Stomach (tissue), 9 donors: ENCODE data around the gene CCDC28B. TPM values are rescaled to one million over a fixed set of nuclear protein-coding genes. Genes with fewer than 3 reads are reported as not detected.

Experiments
- DNase-seq, 2 donors: peaks; one replicate each; pipeline versions ENCODE4 v3.0.0 to v3.0.0-alpha.2; 2013 to 2019
- H3K27ac ChIP-seq, 5 donors: fragments of 200-600 bp in 4 of 5; sonication (generic) in 4 of 5; one replicate each; pipeline ENCODE4 v1.5.1; 2013 to 2019; ENCODE audit warnings: mild to moderate bottlenecking in 1 of 5, moderate library complexity in 1 of 5
- H3K27me3 ChIP-seq, 3 donors: fragments of 200-600 bp; sonication (generic); one replicate each; pipeline ENCODE4 v1.5.1; 2017 to 2019; ENCODE audit warnings: mixed run types in 1 of 3
- H3K36me3 ChIP-seq, 4 donors: fragments of 200-600 bp; sonication (generic); 1 replicate in 3 of 4; 2 replicates in 1 of 4; pipeline ENCODE4 v1.5.1; 2016 to 2019
- H3K4me1 ChIP-seq, 4 donors: fragments of 200-600 bp; sonication (generic); one replicate each; pipeline ENCODE4 v1.5.1; 2016 to 2019
- H3K4me3 ChIP-seq, 4 donors: fragments of 200-600 bp; sonication (generic) in 3 of 4; one replicate each; pipeline ENCODE4 v1.5.1; 2016 to 2019; ENCODE audit warnings: mild to moderate bottlenecking in 1 of 4
- H3K9me3 ChIP-seq, 4 donors: fragments of 200-600 bp; sonication (generic); one replicate each; pipeline ENCODE4 v1.5.1; 2016 to 2019
- EP300 ChIP-seq: sonication (generic); formaldehyde crosslinking; IDR thresholded peaks from one replicate; pipeline ENCODE4 v1.6.1; 2017; ENCODE audit warnings: antibody characterized with exemption
- POLR2A ChIP-seq, 4 donors: fragments of 450-650 bp; IDR thresholded peaks; one replicate each; pipeline ENCODE4 v1.6.1; 2016; ENCODE audit warnings: antibody characterized with exemption in 4 of 4, control low read depth in 2 of 4, mild to moderate bottlenecking in 1 of 4, moderate library complexity in 1 of 4
- POLR2AphosphoS5 ChIP-seq, 3 donors: sonication (generic); formaldehyde crosslinking; IDR thresholded peaks; one replicate each; pipeline ENCODE4 v1.6.1; 2016; ENCODE audit warnings: antibody characterized with exemption in 3 of 3
- WGBS, 5 donors: extraction: QIAGEN DNeasy Blood & Tissue Kit in 3 of 5; methylation state at CpG; one replicate each; pipeline versions ENCODE4 v1.1.5 to v1.1.7; 2013 to 2018; 5-methylcytosine and 5-hydroxymethylcytosine counted together
- intact Hi-C: fragments of 100-400 bp; cut with DNase I; formaldehyde crosslinking; loops from one replicate; pipeline ENCODE4 v1.15.1; 2023; ENCODE audit warnings: low total_unique reads
- polyA plus RNA-seq, 3 donors: library from polyadenylated mRNA; stranded (reverse); fragments of 200-250 nt; gene quantifications; one replicate each; pipeline ENCODE4 v1.2.3, GENCODE V29; 2013
- total RNA-seq, 5 donors: library from RNA; depleted of rRNA; stranded (reverse); fragments of >200 nt; gene quantifications; one replicate each; pipeline versions ENCODE4 v1.1.0 to v1.2.3, GENCODE V29; 2014 to 2016
- TF ChIP-seq, protein P1 (sequence below), 7 experiments: fragments of 450-650 bp in 4 of 7; fragments of 200-600 bp in 3 of 7; sonication (generic) in 3 of 7; IDR thresholded peaks; one replicate each; pipeline ENCODE4 v1.5.1; 2016 to 2019; ENCODE audit warnings: antibody characterized with exemption in 7 of 7, control low read depth in 2 of 7, mild to moderate bottlenecking in 1 of 7
- donor health status: healthy with polysubstance abuse.
- donor health status: Bipolar disorder and iron deficiency.
- donor health status: healthy.

The CCDC28B gene
- total and polyA plus RNA-seq, 8 donors = 0.45 to 27.8 (median 9.7) TPM; not detected in 2

DNA sequence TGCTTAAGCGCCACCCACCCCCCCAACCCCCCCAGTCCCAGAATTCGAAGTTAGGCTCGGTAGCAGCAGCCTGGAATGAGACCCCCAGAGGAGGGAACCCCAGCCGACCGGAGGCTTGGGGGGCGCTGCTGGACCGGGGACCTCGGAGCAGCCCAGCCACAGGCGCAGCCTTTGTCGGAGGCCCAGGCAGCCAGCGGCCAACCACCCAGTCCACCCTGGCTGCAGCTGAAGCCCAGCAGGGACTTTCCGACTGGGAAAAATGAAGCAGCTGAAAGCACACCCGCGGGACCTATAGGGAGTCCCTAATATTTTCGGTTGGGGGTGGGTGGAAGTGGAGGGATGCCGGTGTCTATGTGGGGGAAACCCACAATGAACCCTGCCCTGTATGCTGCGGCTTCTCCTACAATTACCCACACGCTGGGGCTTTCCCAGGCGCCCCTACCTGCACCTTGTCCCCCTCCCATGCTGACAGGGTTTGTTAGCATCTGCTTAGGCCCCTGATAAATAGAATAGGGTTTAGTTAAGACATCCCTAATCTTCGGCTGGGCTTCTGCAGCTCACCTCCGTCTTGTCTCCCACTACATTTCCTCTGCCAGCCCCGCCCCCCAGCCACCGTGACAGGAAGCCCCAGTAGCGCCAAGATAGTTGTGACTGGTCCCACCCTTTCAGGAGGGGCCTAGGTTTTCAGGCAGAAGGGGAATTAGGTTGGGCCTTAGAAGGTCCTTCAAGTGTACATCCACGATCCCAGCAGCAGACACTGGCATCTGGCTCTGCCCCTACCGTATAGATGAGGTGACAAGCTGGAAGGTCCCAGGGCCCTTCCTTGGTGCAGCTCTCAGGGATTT is 838 bp downstream of the CCDC28B start:
- Histone ChIP-seq H3K36me3 (peaks cover 5 to 25% (median 22%) of the 10 kb centered on the region in 4 donors), H3K9me3 (no peaks in the 10 kb centered on the region), H3K27me3 (no peaks in the 10 kb centered on the region), H3K27ac (peak overlapping the region; percentile 58 to 89 (median 84)), H3K4me1 (peaks cover 36 to 51% (median 47%) of the 10 kb centered on the region in 4 donors), H3K4me3 (peak overlapping the region; percentile 57 to 71 (median 68))
- intact Hi-C loops = no loop called here
- WGBS, 5 donors = 3 to 6% (median 4%) methylated on average over 19 to 26 of the region's 26 CpGs
- TF ChIP-seq POLR2AphosphoS5 (IDR thresholded peaks at IDR 0.05) (no peak), EP300 (no peak), POLR2A (IDR thresholded peaks at IDR 0.05) (no peak)
- TF ChIP-seq, protein P1, sequence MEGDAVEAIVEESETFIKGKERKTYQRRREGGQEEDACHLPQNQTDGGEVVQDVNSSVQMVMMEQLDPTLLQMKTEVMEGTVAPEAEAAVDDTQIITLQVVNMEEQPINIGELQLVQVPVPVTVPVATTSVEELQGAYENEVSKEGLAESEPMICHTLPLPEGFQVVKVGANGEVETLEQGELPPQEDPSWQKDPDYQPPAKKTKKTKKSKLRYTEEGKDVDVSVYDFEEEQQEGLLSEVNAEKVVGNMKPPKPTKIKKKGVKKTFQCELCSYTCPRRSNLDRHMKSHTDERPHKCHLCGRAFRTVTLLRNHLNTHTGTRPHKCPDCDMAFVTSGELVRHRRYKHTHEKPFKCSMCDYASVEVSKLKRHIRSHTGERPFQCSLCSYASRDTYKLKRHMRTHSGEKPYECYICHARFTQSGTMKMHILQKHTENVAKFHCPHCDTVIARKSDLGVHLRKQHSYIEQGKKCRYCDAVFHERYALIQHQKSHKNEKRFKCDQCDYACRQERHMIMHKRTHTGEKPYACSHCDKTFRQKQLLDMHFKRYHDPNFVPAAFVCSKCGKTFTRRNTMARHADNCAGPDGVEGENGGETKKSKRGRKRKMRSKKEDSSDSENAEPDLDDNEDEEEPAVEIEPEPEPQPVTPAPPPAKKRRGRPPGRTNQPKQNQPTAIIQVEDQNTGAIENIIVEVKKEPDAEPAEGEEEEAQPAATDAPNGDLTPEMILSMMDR (IDR thresholded peaks at IDR 0.05) = no peak
- DNase-seq = peak; percentile 63 to 89

DNA sequence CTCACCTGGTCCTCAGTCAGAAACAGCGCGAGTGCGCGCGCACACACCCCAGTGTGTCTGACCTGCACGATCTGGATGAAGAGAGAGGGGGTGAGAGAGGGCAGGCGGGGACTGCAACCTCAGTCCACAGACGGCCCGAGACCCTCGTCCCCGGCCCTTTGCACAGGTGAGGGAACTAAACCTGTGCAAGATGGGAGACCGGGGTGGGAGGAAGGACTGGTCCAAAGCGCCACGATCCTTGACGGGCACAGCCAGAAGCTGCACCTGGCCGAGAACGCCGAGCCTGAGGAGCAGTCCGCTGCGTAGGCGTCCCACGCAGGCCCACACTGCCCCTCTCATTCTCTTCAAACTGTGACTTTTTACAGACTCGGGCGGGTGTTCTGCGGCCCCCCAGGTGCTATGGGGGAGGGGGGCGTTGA is 4.6 kb downstream of the CCDC28B start:
- H3K4me1 ChIP-seq = peaks cover 31 to 52% (median 47%) of the 10 kb centered on the region in 4 donors
- TF ChIP-seq, protein P1 (IDR thresholded peaks at IDR 0.05) = no peak
- TF ChIP-seq POLR2AphosphoS5 (IDR thresholded peaks at IDR 0.05) = no peak
- no peak for TF ChIP-seq EP300
- no peak for TF ChIP-seq POLR2A (IDR thresholded peaks at IDR 0.05)
- peak overlapping the region; percentile 55 to 72 (median 58) for H3K4me3 ChIP-seq
- 13 to 36% (median 17%) methylated on average over 18 to 26 of the region's 26 CpGs for WGBS, 5 donors
- no peaks in the 10 kb centered on the region for H3K27me3 ChIP-seq
- H3K27ac ChIP-seq = peak overlapping the region in 4 of 5 donors; percentile 36 to 79 (median 73)
- intact Hi-C loops = no loop called here
- no peaks in the 10 kb centered on the region for H3K9me3 ChIP-seq
- no peak for DNase-seq
- peaks cover 0 to 3% (median 0%) of the 10 kb centered on the region in 4 donors for H3K36me3 ChIP-seq

DNA sequence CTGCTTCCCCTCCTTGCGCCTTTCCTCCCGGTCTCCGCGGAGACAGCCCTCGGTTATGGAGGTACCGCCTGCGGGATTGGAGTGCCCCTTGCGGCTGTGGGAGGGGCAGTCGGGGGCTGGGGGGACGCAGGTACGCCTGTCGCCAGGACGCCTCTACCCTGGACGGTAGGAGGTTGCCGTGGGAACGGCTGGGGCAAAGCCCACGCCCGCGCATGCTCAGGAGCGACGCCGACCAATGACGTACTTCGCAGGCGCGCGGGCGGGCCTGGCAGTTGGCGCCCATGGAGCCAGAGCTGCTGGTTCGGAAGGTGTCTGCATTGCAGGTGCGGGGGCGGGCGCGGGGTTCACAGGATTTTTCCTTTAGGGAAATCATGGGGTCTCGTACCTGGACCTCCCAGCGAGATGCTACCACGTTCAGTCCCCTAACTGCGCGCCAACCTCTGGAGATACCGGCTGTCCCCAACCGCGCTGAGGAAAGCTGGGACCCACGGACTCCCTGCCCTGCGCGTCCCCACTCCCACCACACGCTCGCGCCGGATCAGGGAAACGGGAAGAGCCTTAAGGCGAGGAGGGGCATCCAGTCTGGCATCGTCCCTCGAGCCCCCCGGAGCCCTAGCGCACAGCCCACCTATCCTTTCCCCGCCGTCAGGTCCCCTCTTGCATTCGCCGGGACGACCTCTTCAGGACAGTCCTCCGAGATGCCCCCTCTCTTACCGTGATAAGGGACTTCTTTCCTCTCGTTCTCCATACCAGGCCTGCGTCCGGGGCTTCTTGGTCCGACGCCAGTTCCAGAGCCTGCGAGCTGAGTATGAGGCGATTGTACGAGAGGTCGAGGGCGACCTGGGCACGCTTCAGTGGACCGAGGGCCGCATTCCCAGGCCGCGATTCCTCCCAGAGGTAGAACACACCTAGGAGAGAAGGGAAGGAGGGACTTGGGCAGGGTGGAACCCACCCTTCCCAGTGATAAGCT is 5.3 kb downstream of the CCDC28B start, which contains the start of gene IQCC:
Gene IQCC (plus strand): TSS at position 271 of the 970 bp plus-strand sequence. CDS start 11 bp downstream, at position 282.
- peak within 1 kb of the TSS; percentile 36 to 79 (median 72) for H3K27ac ChIP-seq
- intact Hi-C loops = no loop called here
- DNase-seq = peak; percentile 89 to 97
- H3K27me3 ChIP-seq = no peaks in the 10 kb centered on the region
- peaks cover 0 to 3% (median 0%) of the 10 kb centered on the region in 4 donors for H3K36me3 ChIP-seq
- H3K4me3 ChIP-seq = peak within 1 kb of the TSS; percentile 55 to 72 (median 58)
- TF ChIP-seq EP300 (no peak), POLR2AphosphoS5 (IDR thresholded peaks at IDR 0.05) (peak; percentile 74 to 94 (median 79)), POLR2A (IDR thresholded peaks at IDR 0.05) (peak in 1 of 4 donors; percentile 16)
- TF ChIP-seq, protein P1 (IDR thresholded peaks at IDR 0.05) = peak in 1 of 7 experiments; percentile 4
- WGBS, 5 donors = 1 to 3% (median 2%) methylated on average over 49 to 77 of the region's 77 CpGs
- peaks cover 26 to 46% (median 41%) of the 10 kb centered on the region in 4 donors for H3K4me1 ChIP-seq
- no peaks in the 10 kb centered on the region for H3K9me3 ChIP-seq

DNA sequence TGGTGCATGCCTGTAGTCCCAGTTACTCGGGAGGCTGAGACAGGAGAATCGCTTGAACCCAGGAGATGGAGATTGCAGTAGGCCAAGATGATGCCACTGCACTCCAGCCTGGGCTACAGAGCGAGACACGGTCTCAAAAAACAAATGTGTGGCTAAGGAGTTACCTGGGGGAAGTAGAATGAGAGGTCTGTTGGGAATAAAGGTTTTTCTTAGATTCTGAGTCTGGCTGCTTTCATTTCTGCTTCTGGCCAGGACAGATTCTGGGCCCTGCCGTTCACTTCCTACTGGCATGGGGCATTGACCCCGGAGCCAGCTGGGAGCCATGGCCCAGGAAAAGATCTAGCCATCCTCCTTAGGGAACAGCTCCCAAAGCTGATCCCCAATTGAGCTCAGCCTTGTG is 8.1 kb downstream of the CCDC28B start:
- intact Hi-C loops = no loop called here
- no peaks in the 10 kb centered on the region for H3K9me3 ChIP-seq
- H3K27ac ChIP-seq = peak overlapping the region; percentile 18 to 65 (median 46)
- H3K4me1 ChIP-seq = peaks cover 12 to 30% (median 26%) of the 10 kb centered on the region in 4 donors
- H3K36me3 ChIP-seq = peaks cover 0 to 3% (median 2%) of the 10 kb centered on the region in 4 donors
- H3K4me3 ChIP-seq = no peak overlapping the region
- no peak for DNase-seq
- no peak for TF ChIP-seq POLR2AphosphoS5 (IDR thresholded peaks at IDR 0.05)
- TF ChIP-seq POLR2A (IDR thresholded peaks at IDR 0.05) = no peak
- TF ChIP-seq, protein P1 (IDR thresholded peaks at IDR 0.05) = no peak
- no peak for TF ChIP-seq EP300
- H3K27me3 ChIP-seq = no peaks in the 10 kb centered on the region
- 76 to 80% (median 78%) methylated on average over 6 of the region's 6 CpGs for WGBS, 5 donors
